Activated CD4-positive, alpha-beta T cell treated with anti-CD3 and anti-CD28 coated beads, Interleukin-2, amount 10 ng/mL, durations not matched to agents 24 days and 14 days (primary cell): ENCODE data around the gene MUC15. TPM values are rescaled to one million over a fixed set of nuclear protein-coding genes. Genes with fewer than 3 reads are reported as not detected.

Experiments
- total RNA-seq: library from RNA; stranded (reverse); gene quantifications from 2 replicates; pipeline ENCODE4 v1.2.3, GENCODE V29; 2022

Gene MUC15
- total RNA-seq, 1 donor from 2014 or later = not detected

Other genes with a start within 250 kb of the MUC15 start
- gene ANO3, start 240.1 kb downstream of the MUC15 start, total RNA-seq = not detected in 2 replicates
- not detected in 2 replicates for gene SLC5A12, start 149.8 kb upstream of the MUC15 start, total RNA-seq